ENCODE data around the gene DNM3. TPM values are rescaled to one million over a fixed set of nuclear protein-coding genes. Genes with fewer than 3 reads are reported as not detected.

DNM3 gene
- total RNA-seq, 1 experiment from 2014 or later = 2.7 TPM

DNA sequence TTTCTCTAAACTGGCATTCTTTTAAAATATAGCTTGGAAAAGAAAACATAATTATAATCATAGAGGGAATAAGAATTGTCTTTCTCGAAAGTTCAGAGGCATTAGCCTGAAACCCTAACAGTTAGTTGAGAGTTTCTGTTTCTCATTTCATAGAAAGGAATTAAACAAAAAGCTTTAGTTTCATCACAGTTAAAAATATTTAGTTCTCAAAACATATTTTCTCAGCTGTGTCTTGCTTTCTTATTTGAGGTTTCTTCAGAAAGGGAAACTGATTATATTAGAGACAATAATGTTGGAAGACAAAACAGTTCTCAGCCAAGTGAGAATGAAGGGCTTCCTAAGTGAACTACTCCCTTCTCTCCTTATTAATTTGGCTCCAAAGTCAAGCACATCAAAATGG lies 503.8 kb downstream of the DNM3 start:
- Histone ChIP-seq H4K5ac (ENCODE audit: insufficient read length, low read depth, low read length) (no peak overlapping the region), H3T11ph (ENCODE audit: low read length) (no peak overlapping the region), H3K27me3 (ENCODE audit: insufficient read depth, low read length) (no peaks in the 10 kb centered on the region), H2BK20ac (ENCODE audit: low read depth, low read length, poor library complexity, severe bottlenecking) (no peak overlapping the region), H3K56ac (ENCODE audit: insufficient read length, low read depth, low read length) (no peak overlapping the region), H3K18ac (ENCODE audit: insufficient read length, low read depth, low read length) (no peak overlapping the region), H3K23ac (ENCODE audit: insufficient read length, low read depth, low read length) (no peak overlapping the region), H3K23me2 (ENCODE audit: insufficient read length, low read depth, low read length, poor library complexity, severe bottlenecking) (no peaks in the 10 kb centered on the region), H2BK15ac (ENCODE audit: low read depth, low read length) (no peak overlapping the region), H2BK5ac (ENCODE audit: insufficient read length, low read length) (no peak overlapping the region), H2BK12ac (ENCODE audit: insufficient read length, low read depth, low read length) (no peak overlapping the region), H4K20me1 (ENCODE audit: control insufficient read depth, insufficient read depth, insufficient read length) (no peaks in the 10 kb centered on the region), H3K27ac (ENCODE audit: insufficient read length, low read depth, low read length) (no peak overlapping the region), H4K91ac (ENCODE audit: insufficient read length, low read depth, low read length) (no peak overlapping the region), H3K79me2 (ENCODE audit: insufficient read depth, low read length) (no peaks in the 10 kb centered on the region), H2AFZ (ENCODE audit: low read length) (no peak overlapping the region), H3K4me2 (ENCODE audit: insufficient read depth, insufficient read length, low read length) (no peak overlapping the region), H3K4ac (ENCODE audit: low read depth, low read length) (no peak overlapping the region), H3K9ac (ENCODE audit: extremely low read depth, insufficient read length, low read length) (no peak overlapping the region), H2AK5ac (ENCODE audit: insufficient read length, low read length) (no peak overlapping the region), H3K4me1 (ENCODE audit: insufficient read depth, low read length) (peaks cover 3% of the 10 kb centered on the region; the same call in 1 of the 2 replicates), H3K9me3 (ENCODE audit: control insufficient read depth, low read depth, low read length) (peaks cover 3% of the 10 kb centered on the region), H2BK120ac (ENCODE audit: low read depth, low read length, poor library complexity, severe bottlenecking) (no peak overlapping the region), H3K14ac (ENCODE audit: insufficient read depth, low read length) (no peak overlapping the region), H3K79me1 (ENCODE audit: insufficient read depth, low read depth, low read length, poor library complexity, severe bottlenecking) (no peaks in the 10 kb centered on the region), H4K8ac (replicated peaks; ENCODE audit: insufficient read length, low read depth, low read length) (no peak overlapping the region)
- no peak overlapping the region for H3K4me3 Mint-ChIP-seq
- H3K27me3 Mint-ChIP-seq (ENCODE audit: low read depth) = no peaks in the 10 kb centered on the region
- no peak overlapping the region for H3K27ac Mint-ChIP-seq
- TF ChIP-seq, protein P1, sequence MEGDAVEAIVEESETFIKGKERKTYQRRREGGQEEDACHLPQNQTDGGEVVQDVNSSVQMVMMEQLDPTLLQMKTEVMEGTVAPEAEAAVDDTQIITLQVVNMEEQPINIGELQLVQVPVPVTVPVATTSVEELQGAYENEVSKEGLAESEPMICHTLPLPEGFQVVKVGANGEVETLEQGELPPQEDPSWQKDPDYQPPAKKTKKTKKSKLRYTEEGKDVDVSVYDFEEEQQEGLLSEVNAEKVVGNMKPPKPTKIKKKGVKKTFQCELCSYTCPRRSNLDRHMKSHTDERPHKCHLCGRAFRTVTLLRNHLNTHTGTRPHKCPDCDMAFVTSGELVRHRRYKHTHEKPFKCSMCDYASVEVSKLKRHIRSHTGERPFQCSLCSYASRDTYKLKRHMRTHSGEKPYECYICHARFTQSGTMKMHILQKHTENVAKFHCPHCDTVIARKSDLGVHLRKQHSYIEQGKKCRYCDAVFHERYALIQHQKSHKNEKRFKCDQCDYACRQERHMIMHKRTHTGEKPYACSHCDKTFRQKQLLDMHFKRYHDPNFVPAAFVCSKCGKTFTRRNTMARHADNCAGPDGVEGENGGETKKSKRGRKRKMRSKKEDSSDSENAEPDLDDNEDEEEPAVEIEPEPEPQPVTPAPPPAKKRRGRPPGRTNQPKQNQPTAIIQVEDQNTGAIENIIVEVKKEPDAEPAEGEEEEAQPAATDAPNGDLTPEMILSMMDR (conservative IDR thresholded peaks at IDR 0.05) = no peak
- peaks cover 9 to 23% (median 21%) of the 10 kb centered on the region in 3 experiments for H3K36me3 Mint-ChIP-seq (ENCODE audit: insufficient read depth in 1 of 3, low read depth in 3 of 3)
- H3K9me3 Mint-ChIP-seq = peaks cover 17 to 20% of the 10 kb centered on the region in 2 experiments
- peaks cover 24 to 31% of the 10 kb centered on the region in 2 experiments for H3K4me1 Mint-ChIP-seq
- WGBS (ENCODE audit: extremely low coverage, insufficient read length, low lambda C conversion rate) = no CpG with 5 or more reads among the region's 1 CpG
- no peak for DNase-seq
